ENCODE results near the gene BTNL2.

The BTNL2 gene

GRCh38 chr6:32431142-32431541, 24.2 kb upstream of the BTNL2 start:
- DNase-seq (ENCODE audit: low read depth, low spot score) = no peak
- in situ Hi-C loops (cut with HindIII; ENCODE audit: low sequenced_read_pairs) = no loop called here
- no peak overlapping the region for H3K4me3 ChIP-seq (ENCODE audit: low read depth, low read length)
- TF ChIP-seq CTCF (IDR thresholded peaks at IDR 0.05; ENCODE audit: low read depth, low read length) = no peak

GRCh38 chr6:32430179-32430578, 23.2 kb upstream of the BTNL2 start:
- no peak for DNase-seq (ENCODE audit: low read depth, low spot score)
- in situ Hi-C loops (cut with HindIII; ENCODE audit: low sequenced_read_pairs) = no loop called here
- no peak for TF ChIP-seq CTCF (IDR thresholded peaks at IDR 0.05; ENCODE audit: low read depth, low read length)
- no peak overlapping the region for H3K4me3 ChIP-seq (ENCODE audit: low read depth, low read length)

GRCh38 chr6:32427934-32428474, 21.0 kb upstream of the BTNL2 start:
- no peak for TF ChIP-seq CTCF (IDR thresholded peaks at IDR 0.05; ENCODE audit: low read depth, low read length)
- in situ Hi-C loops (cut with HindIII; ENCODE audit: low sequenced_read_pairs) = no loop called here
- H3K4me3 ChIP-seq (ENCODE audit: low read depth, low read length) = no peak overlapping the region
- DNase-seq (ENCODE audit: low read depth, low spot score) = no peak

GRCh38 chr6:32427218-32427617, 20.2 kb upstream of the BTNL2 start:
- DNase-seq (ENCODE audit: low read depth, low spot score) = no peak
- no peak overlapping the region for H3K4me3 ChIP-seq (ENCODE audit: low read depth, low read length)
- no peak for TF ChIP-seq CTCF (IDR thresholded peaks at IDR 0.05; ENCODE audit: low read depth, low read length)
- in situ Hi-C loops (cut with HindIII; ENCODE audit: low sequenced_read_pairs) = no loop called here

GRCh38 chr6:32426338-32426737, 19.4 kb upstream of the BTNL2 start:
- TF ChIP-seq CTCF (IDR thresholded peaks at IDR 0.05; ENCODE audit: low read depth, low read length) = no peak
- in situ Hi-C loops (cut with HindIII; ENCODE audit: low sequenced_read_pairs) = no loop called here
- H3K4me3 ChIP-seq (ENCODE audit: low read depth, low read length) = no peak overlapping the region
- no peak for DNase-seq (ENCODE audit: low read depth, low spot score)

GRCh38 chr6:32424589-32425300, 17.8 kb upstream of the BTNL2 start:
- no peak for TF ChIP-seq CTCF (IDR thresholded peaks at IDR 0.05; ENCODE audit: low read depth, low read length)
- DNase-seq (ENCODE audit: low read depth, low spot score) = no peak
- in situ Hi-C loops (cut with HindIII; ENCODE audit: low sequenced_read_pairs) = no loop called here
- no peak overlapping the region for H3K4me3 ChIP-seq (ENCODE audit: low read depth, low read length)
